Measurements from ENCODE around the gene FNDC3A. TPM values are rescaled to one million over a fixed set of nuclear protein-coding genes. Genes with fewer than 3 reads are reported as not detected.
"Not testable (repeated sequence)": the region's sequence is repeated elsewhere in the genome, so short reads cannot be mapped to it uniquely, and the experiment has no call there.

FNDC3A gene
- total RNA-seq, 1 donor from 2014 or later, result 87.5 TPM

- DNase-seq (ENCODE audit: low read depth), result no peak
Measured at GRCh38 chr13:49134305-49134704, 158.6 kb downstream of the FNDC3A start.

- not testable (repeated sequence) for DNase-seq (ENCODE audit: low read depth)
Measured at GRCh38 chr13:49137138-49137643, 161.5 kb downstream of the FNDC3A start.

GRCh38 chr13:49140910-49141611 is 165.3 kb downstream of the FNDC3A start:
- no peak for DNase-seq (ENCODE audit: low read depth)

DNA sequence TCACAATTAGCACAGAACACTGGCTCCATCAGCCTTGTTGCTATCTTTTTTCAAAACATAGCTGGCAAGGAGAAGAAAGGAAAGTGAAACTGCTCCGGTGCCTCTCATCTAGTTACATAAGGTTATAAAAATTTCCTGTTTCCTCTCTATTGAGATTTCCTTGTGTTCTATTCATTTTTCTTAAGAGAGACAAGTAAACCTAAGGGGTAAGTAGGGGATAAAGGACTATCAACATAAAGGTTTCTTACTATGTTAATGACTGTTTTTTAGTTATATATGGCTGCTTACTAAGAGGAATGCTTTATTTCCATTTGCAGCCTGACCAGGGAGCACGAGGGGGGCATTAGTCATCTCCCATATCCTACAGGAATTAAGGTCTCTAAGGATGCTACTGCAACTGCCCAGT is 171.2 kb downstream of the FNDC3A start:
- DNase-seq (ENCODE audit: low read depth), result peak; percentile 41

GRCh38 chr13:49148405-49148804 is 172.7 kb downstream of the FNDC3A start:
- DNase-seq (ENCODE audit: low read depth), result no peak

GRCh38 chr13:49157955-49158584 is 182.4 kb downstream of the FNDC3A start:
- not testable (repeated sequence) for DNase-seq (ENCODE audit: low read depth)

- not testable (repeated sequence) for DNase-seq (ENCODE audit: low read depth)
Measured at GRCh38 chr13:49163162-49163561, 187.4 kb downstream of the FNDC3A start.

GRCh38 chr13:49164712-49165111 is 189.0 kb downstream of the FNDC3A start:
- DNase-seq (ENCODE audit: low read depth), result no peak

GRCh38 chr13:49165798-49166752 is 190.4 kb downstream of the FNDC3A start:
- no peak for DNase-seq (ENCODE audit: low read depth)

GRCh38 chr13:49171359-49171758 is 195.6 kb downstream of the FNDC3A start:
- no peak for DNase-seq (ENCODE audit: low read depth)

GRCh38 chr13:49183672-49184325 is 208.1 kb downstream of the FNDC3A start:
- peak; percentile 61 for DNase-seq (ENCODE audit: low read depth)

DNA sequence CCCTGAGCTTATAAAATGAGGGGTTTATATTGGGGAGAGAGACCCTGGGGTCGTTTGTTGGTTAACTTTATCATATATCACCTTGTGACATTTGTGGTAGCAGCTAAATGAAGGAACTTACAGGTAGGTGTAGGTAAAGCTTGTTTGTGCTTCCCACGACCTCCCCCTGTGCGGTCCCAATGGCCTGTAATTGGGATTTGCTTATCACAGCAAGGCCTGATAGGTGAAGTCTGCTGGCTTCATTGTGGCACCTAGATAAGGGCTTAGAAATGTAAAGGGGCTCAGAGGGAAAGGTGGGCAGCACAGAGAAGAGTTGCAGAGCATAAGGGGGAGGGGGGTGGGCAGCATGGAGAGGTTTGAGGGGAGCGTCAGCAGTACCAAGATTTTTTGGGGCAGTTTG is 208.9 kb downstream of the FNDC3A start:
- no peak for DNase-seq (ENCODE audit: low read depth)

DNA sequence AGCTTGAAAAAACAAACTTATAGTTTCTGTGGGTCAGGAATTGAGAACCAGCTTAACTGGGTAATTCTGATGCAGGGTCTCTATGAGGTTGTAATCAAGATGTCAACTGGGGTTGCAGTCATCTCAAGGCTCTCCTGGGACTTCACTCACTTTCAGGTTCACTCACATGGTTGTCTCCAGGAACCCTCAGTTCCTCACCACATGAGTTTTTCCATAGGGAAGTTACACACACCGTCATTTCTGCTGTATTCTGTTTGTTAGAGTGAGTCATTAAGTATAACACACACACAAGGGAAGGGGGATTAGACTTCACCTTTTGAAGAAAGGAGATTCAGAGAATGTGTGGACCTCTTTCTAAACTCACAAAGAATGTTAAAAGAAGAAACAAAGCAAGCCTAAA is 209.6 kb downstream of the FNDC3A start:
- peak; percentile 3 for DNase-seq (ENCODE audit: low read depth)

GRCh38 chr13:49190901-49191300 is 215.2 kb downstream of the FNDC3A start:
- DNase-seq (ENCODE audit: low read depth), result no peak

DNA sequence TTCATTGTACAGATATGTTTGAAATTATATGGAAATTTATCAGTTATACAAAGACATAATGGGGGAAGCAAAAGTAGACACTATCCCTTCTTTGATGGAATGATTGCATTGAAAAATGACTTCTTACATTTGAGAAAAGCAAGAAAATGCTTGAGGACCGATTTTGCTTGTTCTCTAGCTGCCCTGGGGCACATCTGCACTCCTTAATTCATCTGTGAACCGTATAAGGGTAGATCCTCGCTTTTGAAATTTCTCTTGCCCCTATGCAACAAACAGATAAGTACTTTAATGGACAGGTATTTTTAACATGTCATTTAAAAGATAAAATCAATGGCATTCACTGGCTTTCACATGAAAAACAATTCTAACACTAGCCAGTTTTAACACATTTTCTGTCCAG is 230.9 kb downstream of the FNDC3A start:
- DNase-seq (ENCODE audit: low read depth), result no peak

DNA sequence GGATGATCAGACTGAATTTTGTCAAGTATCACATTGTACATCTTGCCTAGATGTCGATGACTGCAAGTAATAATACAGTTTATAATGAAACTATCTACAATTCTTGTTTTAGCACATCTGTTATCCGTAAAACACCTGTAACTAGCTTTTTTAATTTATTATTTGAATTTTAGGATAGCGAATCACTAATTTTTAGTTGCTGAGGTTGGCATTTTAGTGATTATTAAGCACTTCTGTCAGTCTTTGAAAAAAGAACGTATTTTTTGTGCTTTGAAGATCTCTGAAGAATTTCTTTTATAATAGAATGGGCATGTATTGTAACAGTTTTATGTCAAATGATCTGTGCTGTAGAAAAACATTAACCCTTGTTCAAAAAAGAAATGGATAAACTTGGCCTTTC is 232.9 kb downstream of the FNDC3A start:
- DNase-seq (ENCODE audit: low read depth), result no peak

GRCh38 chr13:49210114-49210513 is 234.4 kb downstream of the FNDC3A start:
- DNase-seq (ENCODE audit: low read depth), result no peak

DNA sequence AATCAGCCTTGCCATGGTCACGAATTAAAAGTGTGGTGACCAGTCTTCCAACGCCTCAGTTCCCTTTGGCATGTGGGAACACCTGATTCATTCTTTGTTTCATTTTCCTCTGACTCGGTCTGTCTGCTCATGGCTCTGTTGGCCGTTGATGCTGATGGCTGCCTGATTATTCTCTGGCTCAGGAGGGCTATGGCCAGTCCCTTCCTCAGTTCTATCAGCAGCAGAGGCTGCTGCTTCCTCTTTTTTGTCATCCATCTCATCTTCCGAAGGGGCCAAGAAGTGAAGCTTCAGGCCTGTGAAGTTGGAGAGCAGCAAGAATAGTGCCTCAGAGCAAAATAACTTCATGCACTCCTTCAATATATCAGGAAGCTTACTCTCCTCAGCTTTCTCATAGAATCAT is 235.0 kb downstream of the FNDC3A start:
- DNase-seq (ENCODE audit: low read depth), result no peak

DNA sequence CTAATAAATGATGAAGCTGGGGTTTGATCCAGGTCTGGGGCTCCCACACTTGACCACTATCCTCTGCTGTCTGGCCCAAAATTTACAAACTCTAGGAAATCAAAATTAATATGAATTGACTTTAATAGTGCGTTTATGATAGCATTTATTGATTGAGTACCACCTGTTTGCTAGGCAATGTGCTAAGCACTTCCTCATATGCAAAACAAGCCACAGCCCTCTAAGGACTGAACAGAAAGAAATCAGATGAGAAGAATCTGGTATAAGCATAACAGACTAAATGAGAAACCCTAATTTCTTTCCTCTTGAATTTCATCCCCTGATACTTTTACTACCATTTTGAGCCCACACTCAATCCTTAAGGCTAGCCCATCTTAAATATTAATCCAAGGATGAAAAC is 237.8 kb downstream of the FNDC3A start:
- no peak for DNase-seq (ENCODE audit: low read depth)

DNA sequence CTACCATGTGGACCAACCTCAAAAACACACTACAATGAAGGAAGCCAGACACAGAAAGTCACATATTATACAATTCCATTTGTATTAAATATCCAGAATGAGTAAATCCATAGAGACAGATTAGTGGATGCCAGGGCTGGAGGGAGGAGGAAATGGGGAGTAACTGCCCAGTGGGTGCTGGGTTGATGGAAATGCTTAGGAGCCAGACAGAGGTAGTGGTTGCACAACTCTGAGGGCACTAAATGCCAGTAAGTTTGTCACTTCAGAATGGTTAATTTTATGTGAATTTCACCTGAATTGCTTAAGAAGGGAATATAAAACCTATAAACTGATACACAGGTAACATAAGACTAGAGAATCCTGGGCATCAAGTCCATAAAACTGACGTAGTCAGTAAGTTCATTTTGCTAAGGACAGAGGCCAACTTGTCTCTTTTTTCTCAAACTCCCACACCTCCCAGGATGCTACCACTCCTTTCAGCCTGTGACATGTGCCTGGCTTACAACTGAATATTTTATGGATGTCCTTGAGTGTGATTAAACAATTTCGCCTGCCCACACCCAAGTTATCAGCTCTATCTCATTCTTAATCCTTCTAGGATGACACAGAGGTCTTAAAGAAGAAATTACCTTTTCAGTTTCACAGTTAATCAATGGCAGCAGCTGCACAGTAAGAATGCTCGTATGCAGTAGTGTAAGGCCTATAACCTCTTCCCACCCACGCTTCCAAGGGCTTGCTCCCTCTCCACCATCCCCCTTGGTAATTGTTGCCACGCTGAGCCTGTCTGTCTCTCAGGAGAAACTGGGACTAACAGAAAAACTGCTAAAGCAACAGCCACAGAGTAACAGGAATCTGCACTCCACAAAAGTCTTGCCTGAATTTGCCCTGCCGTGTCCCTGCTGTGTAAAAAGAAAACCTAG is 238.5 kb downstream of the FNDC3A start:
- DNase-seq (ENCODE audit: low read depth), result peak; percentile 17

Measured in renal cortical epithelial cell (primary cell).